B cell (primary cell): ENCODE results near the gene QKI. TPM values are rescaled to one million over a fixed set of nuclear protein-coding genes. Genes with fewer than 3 reads are reported as not detected.

ENCODE experiments used
- ATAC-seq: fragments of 200-7000 bp; cut with Tn5 transposase; one replicate; pipeline ENCODE4 v1.10.0; 2021; ENCODE audit warnings: low read depth, mild to moderate bottlenecking, moderate number of reproducible peaks, moderate library complexity
- CTCF ChIA-PET: fragments of 350-600 bp; sonication (Branson Sonifier 250); formaldehyde crosslinking; loops from one replicate; lab custom pipeline; 2021; ENCODE audit warnings: antibody characterized with exemption, inconsistent platforms; lab: Charles Lee
- POLR2A ChIA-PET: fragments of 350-600 bp; sonication (Branson Sonifier 250); formaldehyde crosslinking; loops from one replicate; lab custom pipeline; 2021; ENCODE audit warnings: antibody characterized with exemption; lab: Charles Lee
- DNase-seq: peaks from one replicate; pipeline ENCODE4 v3.0.0; 2013
- H2AFZ ChIP-seq: 2 replicates; pipeline ENCODE4 v1.6.1; 2012; ENCODE audit warnings: mild to moderate bottlenecking, low read depth, low read length; ENCODE audit not compliant: insufficient read depth, poor library complexity, severe bottlenecking
- H3K27ac ChIP-seq, 2 donors: 1 replicate in 1 of 2; 2 replicates in 1 of 2; pipeline ENCODE4 v1.5.1; 2012 to 2013; ENCODE audit warnings: low read length in 2 of 2, mild to moderate bottlenecking in 2 of 2, moderate library complexity in 1 of 2
- H3K27me3 ChIP-seq, 4 experiments: fragments of 200-600 bp in 1 of 4; sonication (generic) in 1 of 4; replicated peaks in 1 of 4; 1 replicate in 2 of 4; 2 replicates in 2 of 4; pipeline versions ENCODE4 v1.6.1 to v1.7.0; 2013 to 2016; ENCODE audit warnings: low read length in 3 of 4, mild to moderate bottlenecking in 2 of 4, mixed read lengths in 1 of 4, moderate library complexity in 1 of 4; ENCODE audit not compliant: insufficient read depth in 4 of 4, control insufficient read depth in 3 of 4; ENCODE audit errors: control extremely low read depth in 1 of 4
- H3K36me3 ChIP-seq, 2 experiments: replicated peaks in 1 of 2; 1 replicate in 1 of 2; 2 replicates in 1 of 2; pipeline versions ENCODE4 v1.6.1 to v1.7.1; 2013; ENCODE audit warnings: low read length in 1 of 2; ENCODE audit not compliant: insufficient read depth in 2 of 2, control insufficient read depth in 1 of 2; ENCODE audit errors: control extremely low read depth in 1 of 2, extremely low read depth in 1 of 2
- H3K4me1 ChIP-seq, 2 donors: fragments of 200-600 bp in 1 of 2; sonication (generic) in 1 of 2; 1 replicate in 1 of 2; 2 replicates in 1 of 2; pipeline versions ENCODE4 v1.5.1 to v1.6.1; 2013 to 2017; ENCODE audit warnings: low read length in 2 of 2; ENCODE audit not compliant: control insufficient read depth in 2 of 2, insufficient read depth in 2 of 2
- H3K4me2 ChIP-seq: replicated peaks from 2 replicates; pipeline ENCODE3; 2012; ENCODE audit warnings: mild to moderate bottlenecking, low read depth, low read length; ENCODE audit not compliant: poor library complexity, severe bottlenecking
- H3K4me3 ChIP-seq, 5 experiments: fragments of 200-600 bp in 1 of 5; sonication (generic) in 1 of 5; 1 replicate in 3 of 5; 2 replicates in 2 of 5; pipeline versions ENCODE4 v1.5.1 to v1.7.0; 2011 to 2016; ENCODE audit warnings: low read length in 4 of 5, mild to moderate bottlenecking in 4 of 5, low read depth in 2 of 5, control low read depth in 1 of 5, moderate library complexity in 1 of 5; ENCODE audit not compliant: insufficient read depth in 1 of 5; ENCODE audit errors: control extremely low read depth in 1 of 5, extremely low read depth in 1 of 5
- H3K79me2 ChIP-seq: fragments of 200-600 bp; sonication (generic); one replicate; pipeline ENCODE4 v1.6.0; 2016; ENCODE audit warnings: low read length; ENCODE audit not compliant: control insufficient read depth, insufficient read depth
- H3K9ac ChIP-seq: fragments of 200-600 bp; sonication (generic); 2 replicates; pipeline ENCODE4 v1.6.1; 2017; ENCODE audit warnings: mild to moderate bottlenecking, low read length, moderate library complexity
- H3K9me3 ChIP-seq, 3 donors: one replicate each; pipeline versions ENCODE4 v1.6.1 to v1.7.1; 2013; ENCODE audit warnings: low read length in 2 of 3; ENCODE audit not compliant: control insufficient read depth in 2 of 3, insufficient read depth in 1 of 3; ENCODE audit errors: control extremely low read depth in 1 of 3
- H4K20me1 ChIP-seq: 2 replicates; pipeline ENCODE4 v1.6.0; 2012; ENCODE audit warnings: mild to moderate bottlenecking, low read length; ENCODE audit not compliant: insufficient read depth, control insufficient read depth, poor library complexity, severe bottlenecking
- H3K27ac Mint-ChIP-seq: one replicate; pipeline ENCODE4 v1.8.0; 2021; ENCODE audit warnings: mixed read lengths
- H3K27me3 Mint-ChIP-seq: one replicate; pipeline ENCODE4 v1.8.0; 2021; ENCODE audit warnings: mixed read lengths
- H3K4me1 Mint-ChIP-seq: one replicate; pipeline ENCODE4 v1.8.0; 2021; ENCODE audit warnings: mixed read lengths
- H3K4me3 Mint-ChIP-seq: one replicate; pipeline ENCODE4 v1.8.0; 2021; ENCODE audit warnings: mixed read lengths
- H3K9me3 Mint-ChIP-seq: one replicate; pipeline ENCODE4 v1.8.0; 2022; ENCODE audit warnings: mixed read lengths; ENCODE audit not compliant: insufficient read depth
- EZH2 ChIP-seq: IDR thresholded peaks from 2 replicates; pipeline ENCODE4 v1.6.1; 2012; ENCODE audit warnings: borderline replicate concordance, low read depth, mild to moderate bottlenecking, moderate library complexity, low read length; ENCODE audit not compliant: insufficient read depth, poor library complexity, severe bottlenecking
- WGBS: methylation state at CpG from one replicate; pipeline ENCODE4 v1.1.5; 2013; ENCODE audit warnings: missing lambda C conversion rate; ENCODE audit not compliant: insufficient coverage; 5-methylcytosine and 5-hydroxymethylcytosine counted together
- intact Hi-C: fragments of 100-400 bp; cut with micrococcal nuclease; formaldehyde crosslinking; loops from one replicate; pipeline ENCODE4 v1.10.0; 2022
- polyA plus RNA-seq: library from polyadenylated mRNA; depleted of rRNA; stranded (reverse); fragments of >200 nt; gene quantifications from 2 replicates; pipeline ENCODE4 v1.2.3, GENCODE V29; 2012
- total RNA-seq, 2 donors: library from RNA; stranded (reverse); fragments of 120-200 nt in 1 of 2; gene quantifications; 1 replicate in 1 of 2; 2 replicates in 1 of 2; pipeline versions ENCODE4 v1.2.3 to v1.2.4, GENCODE V29; 2013 to 2022
- TF ChIP-seq, protein P1 (sequence below): fragments of 200-600 bp; IDR thresholded peaks from one replicate; pipeline ENCODE4 v1.8.0; 2022; ENCODE audit warnings: antibody characterized with exemption, mild to moderate bottlenecking

QKI gene
- total and polyA plus RNA-seq, 2 donors (not counting 1 experiment from before 2014, with no cell fraction given), result 38.8 to 79.5 TPM

GRCh38 chr6:163366288-163366687, 48.2 kb upstream of the QKI start:
- Mint-ChIP-seq H3K4me1 (no peaks in the 10 kb centered on the region), H3K27me3 (peaks cover 18% of the 10 kb centered on the region), H3K27ac (no peak overlapping the region), H3K4me3 (no peak overlapping the region), H3K9me3 (no peaks in the 10 kb centered on the region)
- DNase-seq (no peak), ATAC-seq (no peak)
- Histone ChIP-seq H3K27ac (no peak overlapping the region), H3K79me2 (no peaks in the 10 kb centered on the region), H4K20me1 (no peaks in the 10 kb centered on the region), H3K27me3 (peaks cover 0 to 7% (median 1%) of the 10 kb centered on the region in 4 experiments), H2AFZ (no peak overlapping the region), H3K4me1 (no peaks in the 10 kb centered on the region), H3K9me3 (no peaks in the 10 kb centered on the region), H3K4me3 (no peak overlapping the region), H3K36me3 (no peaks in the 10 kb centered on the region), H3K4me2 (no peak overlapping the region), H3K9ac (no peak overlapping the region)
- no peak for TF ChIP-seq EZH2
- TF ChIP-seq, protein P1, sequence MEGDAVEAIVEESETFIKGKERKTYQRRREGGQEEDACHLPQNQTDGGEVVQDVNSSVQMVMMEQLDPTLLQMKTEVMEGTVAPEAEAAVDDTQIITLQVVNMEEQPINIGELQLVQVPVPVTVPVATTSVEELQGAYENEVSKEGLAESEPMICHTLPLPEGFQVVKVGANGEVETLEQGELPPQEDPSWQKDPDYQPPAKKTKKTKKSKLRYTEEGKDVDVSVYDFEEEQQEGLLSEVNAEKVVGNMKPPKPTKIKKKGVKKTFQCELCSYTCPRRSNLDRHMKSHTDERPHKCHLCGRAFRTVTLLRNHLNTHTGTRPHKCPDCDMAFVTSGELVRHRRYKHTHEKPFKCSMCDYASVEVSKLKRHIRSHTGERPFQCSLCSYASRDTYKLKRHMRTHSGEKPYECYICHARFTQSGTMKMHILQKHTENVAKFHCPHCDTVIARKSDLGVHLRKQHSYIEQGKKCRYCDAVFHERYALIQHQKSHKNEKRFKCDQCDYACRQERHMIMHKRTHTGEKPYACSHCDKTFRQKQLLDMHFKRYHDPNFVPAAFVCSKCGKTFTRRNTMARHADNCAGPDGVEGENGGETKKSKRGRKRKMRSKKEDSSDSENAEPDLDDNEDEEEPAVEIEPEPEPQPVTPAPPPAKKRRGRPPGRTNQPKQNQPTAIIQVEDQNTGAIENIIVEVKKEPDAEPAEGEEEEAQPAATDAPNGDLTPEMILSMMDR, result no peak
- ChIA-PET POLR2A (no interaction called here), CTCF (no interaction called here)
- WGBS, result 100% methylated on average over 5 of the region's 5 CpGs
- intact Hi-C loops, result no loop called here

GRCh38 chr6:163367497-163368183, 46.9 kb upstream of the QKI start:
- H3K9ac ChIP-seq, result no peak overlapping the region
- intact Hi-C loops, result no loop called here
- no peak overlapping the region for H3K27ac ChIP-seq
- H3K36me3 ChIP-seq, result no peaks in the 10 kb centered on the region
- POLR2A ChIA-PET, result no interaction called here
- DNase-seq, result no peak
- Mint-ChIP-seq H3K4me3 (no peak overlapping the region), H3K4me1 (no peaks in the 10 kb centered on the region), H3K9me3 (no peaks in the 10 kb centered on the region), H3K27ac (no peak overlapping the region), H3K27me3 (peaks cover 21% of the 10 kb centered on the region)
- H4K20me1 ChIP-seq, result no peaks in the 10 kb centered on the region
- H3K4me3 ChIP-seq, result no peak overlapping the region
- CTCF ChIA-PET, result no interaction called here
- H3K4me2 ChIP-seq, result no peak overlapping the region
- WGBS, result 83% methylated on average over 1 of the region's 6 CpGs
- no peaks in the 10 kb centered on the region for H3K9me3 ChIP-seq
- H2AFZ ChIP-seq, result no peak overlapping the region
- H3K27me3 ChIP-seq, result peaks cover 0 to 7% (median 2%) of the 10 kb centered on the region in 4 experiments
- H3K79me2 ChIP-seq, result no peaks in the 10 kb centered on the region
- no peaks in the 10 kb centered on the region for H3K4me1 ChIP-seq
- no peak for ATAC-seq
- TF ChIP-seq, protein P1, result no peak
- TF ChIP-seq EZH2, result no peak
